HEK293 (cell line): ENCODE measurements around the gene ERBB2.

Experiments used
- CTCF ChIP-seq: fragments of 450-650 bp; formaldehyde crosslinking; IDR thresholded peaks from 2 replicates; pipeline ENCODE4 v1.5.1; 2016; ENCODE audit warnings: missing biosample characterization, missing genetic modification characterization
- PBX3 ChIP-seq: sonication (generic); formaldehyde crosslinking; IDR thresholded peaks from 2 replicates; pipeline ENCODE4 v1.8.1; 2022; ENCODE audit warnings: mild to moderate bottlenecking, moderate library complexity, missing genetic modification reagents
- PRDM4 ChIP-seq: fragments of 450-650 bp; formaldehyde crosslinking; IDR thresholded peaks from 2 replicates; pipeline ENCODE4 v1.5.1; 2017; ENCODE audit warnings: missing biosample characterization, missing genetic modification characterization
- ZBTB21 ChIP-seq: fragments of 450-650 bp; formaldehyde crosslinking; IDR thresholded peaks from 2 replicates; pipeline ENCODE4 v1.5.1; 2017; ENCODE audit warnings: missing biosample characterization, missing genetic modification characterization
- ZBTB26 ChIP-seq: fragments of 450-650 bp; formaldehyde crosslinking; optimal IDR thresholded peaks from 2 replicates; pipeline ENCODE3; 2016; ENCODE audit warnings: missing biosample characterization, mild to moderate bottlenecking, missing genetic modification characterization
- ZNF18 ChIP-seq: fragments of 450-650 bp; formaldehyde crosslinking; IDR thresholded peaks from 2 replicates; pipeline ENCODE4 v1.5.1; 2016; ENCODE audit warnings: missing biosample characterization, missing genetic modification characterization
- ZNF239 ChIP-seq: fragments of 450-650 bp; formaldehyde crosslinking; IDR thresholded peaks from 2 replicates; pipeline ENCODE4 v1.5.1; 2016; ENCODE audit warnings: missing biosample characterization, missing genetic modification characterization
- ZSCAN16 ChIP-seq: fragments of 450-650 bp; formaldehyde crosslinking; IDR thresholded peaks from 2 replicates; pipeline ENCODE4 v1.5.1; 2016; ENCODE audit warnings: missing biosample characterization, missing genetic modification characterization

GRCh38 chr17:39775031-39775430, 75.2 kb downstream of the ERBB2 start:
- TF ChIP-seq ZSCAN16 (tag by site-specific recombination) = no peak
- no peak for TF ChIP-seq CTCF (tag by site-specific recombination)
- TF ChIP-seq PRDM4 (tag by site-specific recombination) = no peak
- no peak for TF ChIP-seq PBX3
- TF ChIP-seq ZBTB26 (tag by site-specific recombination) = no peak
- TF ChIP-seq ZNF239 (tag by site-specific recombination) = no peak
- no peak for TF ChIP-seq ZNF18 (tag by site-specific recombination)
- no peak for TF ChIP-seq ZBTB21 (tag by site-specific recombination)
